Measurements from ENCODE around the gene STAB2.

- TF ChIP-seq POLR2A (IDR thresholded peaks at IDR 0.05) (no peak), CTCF (IDR thresholded peaks at IDR 0.05) (no peak)
Measured at GRCh38 chr12:103785243-103786031, 198.4 kb downstream of the STAB2 start.

All from right lobe of liver (tissue), 4 donors.